Measurements from ENCODE around the gene PFDN2.

The PFDN2 gene

DNA sequence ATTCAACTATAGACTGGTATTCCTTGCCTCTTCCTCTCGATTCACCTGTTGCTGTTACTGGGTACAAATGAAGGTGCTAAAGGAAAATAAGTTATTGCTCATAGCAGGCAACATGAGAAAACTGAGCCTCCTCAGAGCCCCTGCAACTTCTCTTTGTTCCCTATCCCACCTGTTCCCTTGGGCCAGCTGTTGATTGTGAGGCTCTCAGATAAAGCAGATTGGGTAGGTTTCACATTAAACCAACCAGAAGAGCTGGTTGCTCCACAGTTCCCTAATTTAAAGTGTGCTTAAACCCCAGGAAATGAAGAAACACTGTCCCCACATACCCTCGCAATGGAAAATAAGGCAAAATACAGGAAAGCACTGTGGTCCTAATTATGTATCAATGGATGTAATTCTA, 9.8 kb upstream of the PFDN2 start:
- H3K27ac ChIP-seq, result no peak overlapping the region
- H3K4me3 ChIP-seq (ENCODE audit: low read depth, low read length), result no peak overlapping the region
- H3K79me2 ChIP-seq, result no peaks in the 10 kb centered on the region
- H3K27me3 ChIP-seq (ENCODE audit: control insufficient read depth, insufficient read depth, low read length), result no peaks in the 10 kb centered on the region
- no peak overlapping the region for H2AFZ ChIP-seq
- no peak overlapping the region for H3K9ac ChIP-seq
- no peaks in the 10 kb centered on the region for H3K9me3 ChIP-seq (ENCODE audit: control insufficient read depth, low read length)
- H3K36me3 ChIP-seq (ENCODE audit: control insufficient read depth, insufficient read depth, low read length), result no peaks in the 10 kb centered on the region
- peaks cover 4% of the 10 kb centered on the region for H3K4me1 ChIP-seq
- H3K4me2 ChIP-seq (ENCODE audit: low read length), result no peak overlapping the region
- TF ChIP-seq, protein P1, sequence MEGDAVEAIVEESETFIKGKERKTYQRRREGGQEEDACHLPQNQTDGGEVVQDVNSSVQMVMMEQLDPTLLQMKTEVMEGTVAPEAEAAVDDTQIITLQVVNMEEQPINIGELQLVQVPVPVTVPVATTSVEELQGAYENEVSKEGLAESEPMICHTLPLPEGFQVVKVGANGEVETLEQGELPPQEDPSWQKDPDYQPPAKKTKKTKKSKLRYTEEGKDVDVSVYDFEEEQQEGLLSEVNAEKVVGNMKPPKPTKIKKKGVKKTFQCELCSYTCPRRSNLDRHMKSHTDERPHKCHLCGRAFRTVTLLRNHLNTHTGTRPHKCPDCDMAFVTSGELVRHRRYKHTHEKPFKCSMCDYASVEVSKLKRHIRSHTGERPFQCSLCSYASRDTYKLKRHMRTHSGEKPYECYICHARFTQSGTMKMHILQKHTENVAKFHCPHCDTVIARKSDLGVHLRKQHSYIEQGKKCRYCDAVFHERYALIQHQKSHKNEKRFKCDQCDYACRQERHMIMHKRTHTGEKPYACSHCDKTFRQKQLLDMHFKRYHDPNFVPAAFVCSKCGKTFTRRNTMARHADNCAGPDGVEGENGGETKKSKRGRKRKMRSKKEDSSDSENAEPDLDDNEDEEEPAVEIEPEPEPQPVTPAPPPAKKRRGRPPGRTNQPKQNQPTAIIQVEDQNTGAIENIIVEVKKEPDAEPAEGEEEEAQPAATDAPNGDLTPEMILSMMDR (IDR thresholded peaks at IDR 0.05), result no peak

DNA sequence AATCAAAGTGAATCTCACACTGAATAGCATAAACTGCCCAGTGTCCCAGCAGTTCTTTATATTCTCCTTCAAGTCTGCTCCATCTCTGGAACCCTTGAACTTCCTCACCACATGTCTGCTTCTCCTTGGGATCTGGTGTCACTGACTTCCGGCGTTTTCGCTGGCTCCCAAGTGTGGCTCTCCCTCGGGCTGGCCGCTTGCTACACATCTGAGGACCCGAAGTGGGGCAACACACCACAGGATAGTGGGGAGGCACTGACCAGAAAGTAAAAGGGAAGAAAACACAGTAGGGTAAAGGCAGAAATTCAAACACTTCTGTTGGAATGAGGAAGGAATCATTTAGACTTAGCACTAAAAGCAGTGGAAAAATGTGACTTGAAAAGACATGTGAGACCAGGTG, 5.1 kb upstream of the PFDN2 start:
- Histone ChIP-seq H3K4me2 (ENCODE audit: low read length) (no peak overlapping the region), H3K4me1 (peaks cover 13% of the 10 kb centered on the region), H3K27me3 (ENCODE audit: control insufficient read depth, insufficient read depth, low read length) (no peaks in the 10 kb centered on the region), H3K36me3 (ENCODE audit: control insufficient read depth, insufficient read depth, low read length) (no peaks in the 10 kb centered on the region), H3K4me3 (ENCODE audit: low read depth, low read length) (no peak overlapping the region), H3K9me3 (ENCODE audit: control insufficient read depth, low read length) (no peaks in the 10 kb centered on the region), H2AFZ (no peak overlapping the region), H3K9ac (no peak overlapping the region), H3K79me2 (peaks cover 3% of the 10 kb centered on the region), H3K27ac (no peak overlapping the region)
- TF ChIP-seq, protein P1 (IDR thresholded peaks at IDR 0.05), result no peak

DNA sequence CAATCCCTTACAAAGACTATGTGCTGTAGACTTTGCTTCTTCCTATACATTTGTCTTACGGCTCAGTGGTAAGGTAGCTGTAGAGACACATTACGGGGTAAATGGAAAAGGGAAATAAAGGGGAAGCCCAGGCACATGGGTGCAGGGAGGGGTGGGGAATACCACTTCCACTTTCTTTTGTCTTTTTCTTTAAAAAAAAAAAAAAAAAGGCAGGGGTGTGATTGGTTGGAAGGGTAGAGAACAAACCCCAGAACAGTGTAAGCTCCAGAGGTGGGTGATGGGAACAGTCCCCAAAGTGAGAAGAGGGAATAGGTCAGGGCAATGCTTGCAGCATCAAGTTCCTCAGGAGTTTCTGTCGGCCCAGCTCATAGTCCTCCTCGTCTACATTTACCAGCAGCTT, 4.0 kb upstream of the PFDN2 start:
- Histone ChIP-seq H3K9ac (no peak overlapping the region), H3K27me3 (ENCODE audit: control insufficient read depth, insufficient read depth, low read length) (no peaks in the 10 kb centered on the region), H3K36me3 (ENCODE audit: control insufficient read depth, insufficient read depth, low read length) (no peaks in the 10 kb centered on the region), H3K4me1 (peaks cover 13% of the 10 kb centered on the region), H3K9me3 (ENCODE audit: control insufficient read depth, low read length) (no peaks in the 10 kb centered on the region), H3K79me2 (peaks cover 14% of the 10 kb centered on the region), H3K4me3 (ENCODE audit: low read depth, low read length) (no peak overlapping the region), H2AFZ (no peak overlapping the region), H3K27ac (no peak overlapping the region), H3K4me2 (ENCODE audit: low read length) (no peak overlapping the region)
- TF ChIP-seq, protein P1 (IDR thresholded peaks at IDR 0.05), result no peak

DNA sequence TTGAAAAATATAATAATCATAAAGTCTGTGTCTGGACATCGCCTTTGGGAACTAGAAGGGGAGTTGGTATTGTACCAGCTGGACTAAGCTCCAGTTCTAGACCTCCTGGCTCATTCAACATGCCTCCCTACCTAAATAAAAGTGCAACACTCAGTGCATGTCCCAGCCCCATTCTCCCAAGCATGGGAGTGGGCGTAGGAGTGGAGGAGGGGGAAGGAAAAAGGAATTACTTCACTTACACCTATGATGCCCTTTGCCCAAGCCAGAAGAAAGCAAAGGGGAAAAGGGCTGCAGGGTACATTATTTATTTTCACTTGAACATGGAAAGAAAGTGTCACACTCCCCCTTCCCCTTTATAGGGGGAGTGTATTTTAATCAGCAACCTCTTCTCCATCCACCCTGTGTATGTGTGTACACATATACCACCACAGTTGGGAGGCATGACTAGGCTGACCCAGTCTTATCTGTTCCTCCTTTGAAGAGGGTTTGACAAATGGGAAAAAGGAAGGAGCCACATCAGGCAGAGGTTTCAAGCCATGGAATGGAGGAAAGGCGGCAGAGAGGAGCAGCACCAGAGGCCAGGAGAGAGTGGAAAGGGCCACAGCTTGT, 3.3 kb upstream of the PFDN2 start:
- peaks cover 13% of the 10 kb centered on the region for H3K4me1 ChIP-seq
- no peak overlapping the region for H3K4me2 ChIP-seq (ENCODE audit: low read length)
- peaks cover 19% of the 10 kb centered on the region for H3K79me2 ChIP-seq
- no peak overlapping the region for H3K27ac ChIP-seq
- H3K4me3 ChIP-seq (ENCODE audit: low read depth, low read length), result no peak overlapping the region
- no peaks in the 10 kb centered on the region for H3K36me3 ChIP-seq (ENCODE audit: control insufficient read depth, insufficient read depth, low read length)
- TF ChIP-seq, protein P1 (IDR thresholded peaks at IDR 0.05), result no peak
- H3K9me3 ChIP-seq (ENCODE audit: control insufficient read depth, low read length), result no peaks in the 10 kb centered on the region
- no peaks in the 10 kb centered on the region for H3K27me3 ChIP-seq (ENCODE audit: control insufficient read depth, insufficient read depth, low read length)
- no peak overlapping the region for H3K9ac ChIP-seq
- no peak overlapping the region for H2AFZ ChIP-seq

Data from parathyroid adenoma (tissue), 2 donors.